CD4-positive, alpha-beta T cell treated with Interleukin-4 for 1 hour (primary cell): ENCODE data around the gene NMT1.

Source experiments
- DNase-seq, 2 donors: peaks; one replicate each; pipeline ENCODE4 v3.0.0-alpha.2; 2020 to 2022

NMT1 gene

DNA sequence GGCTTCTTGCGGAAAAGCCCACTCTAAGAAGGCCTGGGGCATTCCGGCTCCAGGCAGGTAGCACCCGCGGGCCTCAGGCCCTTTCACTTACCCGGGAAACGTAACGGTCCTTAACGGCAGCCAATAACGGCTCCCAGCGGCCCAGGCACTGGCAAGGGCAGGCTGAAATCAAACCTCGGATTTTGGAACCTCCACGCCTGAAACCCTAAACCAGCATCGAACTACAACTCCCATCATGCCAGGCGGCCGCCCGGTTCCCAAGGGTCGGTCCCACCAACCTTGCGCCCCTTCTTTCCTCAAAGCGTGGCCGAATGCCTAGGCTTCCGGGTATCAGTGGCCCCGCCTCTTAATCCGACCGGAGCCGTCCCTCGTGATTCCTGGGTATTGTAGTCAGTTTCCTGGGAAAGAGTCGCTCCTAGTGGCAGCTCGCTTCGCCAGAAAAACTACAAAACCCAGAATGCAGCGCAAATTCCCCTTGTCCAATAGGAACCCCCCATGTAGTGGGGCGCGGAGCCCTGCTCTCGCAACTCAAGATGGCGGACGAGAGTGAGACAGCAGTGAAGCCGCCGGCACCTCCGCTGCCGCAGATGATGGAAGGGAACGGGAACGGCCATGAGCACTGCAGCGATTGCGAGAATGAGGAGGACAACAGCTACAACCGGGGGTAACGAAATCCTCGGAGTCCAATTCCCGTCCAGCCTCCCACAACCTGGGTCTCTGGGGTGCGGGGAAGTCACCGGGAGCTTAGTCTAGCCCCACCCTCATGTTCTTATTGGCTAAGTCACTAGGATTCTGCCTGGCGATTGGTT lies at the start of gene NMT1:
TSS of gene NMT1 (plus strand) at position 521 of the 809 bp plus-strand sequence. CDS start at position 534, 13 bp downstream.
- DNase-seq = peak; percentile 98 to 99

GRCh38 chr17:45011767-45012166 lies 49.4 kb upstream of the NMT1 start:
- no peak for DNase-seq

DNA sequence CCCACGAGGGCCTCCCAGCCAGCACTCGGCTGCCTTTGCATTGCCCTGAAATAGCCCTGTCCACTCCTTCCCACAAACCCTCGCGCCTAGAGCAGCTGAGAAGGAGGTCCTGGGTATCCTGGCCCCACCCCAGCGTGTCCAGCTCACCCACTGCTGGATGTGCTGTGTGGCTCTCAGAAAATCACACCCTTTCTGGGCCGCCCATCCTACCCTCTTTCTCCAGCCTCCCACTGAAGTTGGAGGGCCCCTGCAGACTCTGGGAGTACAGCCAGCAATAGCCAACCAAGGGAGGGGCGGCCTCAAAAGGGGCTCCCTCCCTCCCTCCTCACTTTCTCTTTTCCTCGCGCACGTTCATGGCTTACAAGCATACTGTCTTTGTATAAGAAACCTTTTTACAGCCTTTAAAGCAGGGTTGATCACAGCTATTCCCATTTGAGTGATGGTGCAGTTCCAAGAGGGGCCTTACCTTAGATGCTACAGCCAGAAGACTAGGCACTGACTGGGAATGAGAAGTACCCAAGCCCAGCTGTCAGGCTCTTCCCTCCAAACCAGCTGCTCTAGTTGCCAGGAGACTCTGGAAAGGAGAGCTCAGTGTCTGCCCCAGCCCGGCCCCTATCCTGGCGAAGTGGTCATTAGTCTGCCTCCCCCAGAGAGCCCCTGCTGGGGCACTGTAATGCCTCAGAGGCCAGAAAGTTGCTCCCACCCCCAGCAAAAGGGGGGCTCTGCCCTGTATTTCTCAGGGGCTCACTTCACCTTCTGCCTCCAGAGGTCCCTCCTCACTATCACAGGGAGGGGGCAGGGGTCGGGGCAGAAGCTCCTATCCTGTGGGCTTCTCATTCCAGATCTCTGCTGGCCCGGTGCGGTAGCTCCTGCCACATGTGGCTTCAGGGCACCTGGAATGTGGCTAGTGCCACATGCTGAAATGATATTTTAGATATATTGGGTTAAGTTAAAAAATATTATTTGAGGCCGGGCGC lies 47.8 kb upstream of the NMT1 start:
- DNase-seq = no peak

DNA sequence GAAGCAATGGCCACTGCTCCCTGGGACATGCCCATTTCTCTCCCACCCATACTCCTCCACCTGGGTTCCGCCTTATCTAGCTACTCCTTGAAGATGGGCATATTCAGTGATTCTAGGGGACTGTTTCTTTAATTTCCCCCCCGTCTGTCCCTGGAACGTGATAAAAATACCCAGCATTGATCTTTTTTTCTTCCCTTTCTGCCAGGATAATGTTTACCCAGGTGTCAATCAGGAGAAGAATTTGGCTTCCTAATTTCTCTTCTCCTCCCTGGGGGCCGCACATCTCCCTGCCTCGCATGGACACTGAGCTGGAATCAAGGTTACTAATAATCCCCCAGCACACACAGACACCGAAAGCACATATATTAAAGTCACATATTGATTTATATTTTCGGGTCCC lies 44.9 kb upstream of the NMT1 start:
- DNase-seq = no peak

DNA sequence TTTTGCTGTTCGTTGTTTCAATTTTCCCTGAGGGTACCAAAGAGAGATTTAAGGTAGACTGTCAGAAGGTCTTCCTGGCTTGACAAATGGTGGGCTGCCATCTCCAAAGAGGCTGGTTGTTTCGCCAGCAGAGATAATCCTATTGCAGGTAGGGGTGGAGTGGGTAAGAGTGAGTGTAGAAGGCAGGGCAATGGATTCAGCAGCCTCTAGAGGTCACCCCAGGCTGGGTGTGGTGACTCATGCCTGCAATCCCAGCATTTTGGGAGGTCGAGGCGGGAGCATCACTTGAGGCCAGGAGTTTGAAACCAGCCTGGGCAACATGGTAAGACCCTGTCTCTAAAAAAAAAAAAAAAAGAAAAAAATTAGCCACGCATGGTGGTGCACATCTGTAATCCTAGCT lies 44.3 kb upstream of the NMT1 start:
- DNase-seq = no peak

- no peak for DNase-seq
Measured at GRCh38 chr17:45018514-45018847, 42.6 kb upstream of the NMT1 start.

DNA sequence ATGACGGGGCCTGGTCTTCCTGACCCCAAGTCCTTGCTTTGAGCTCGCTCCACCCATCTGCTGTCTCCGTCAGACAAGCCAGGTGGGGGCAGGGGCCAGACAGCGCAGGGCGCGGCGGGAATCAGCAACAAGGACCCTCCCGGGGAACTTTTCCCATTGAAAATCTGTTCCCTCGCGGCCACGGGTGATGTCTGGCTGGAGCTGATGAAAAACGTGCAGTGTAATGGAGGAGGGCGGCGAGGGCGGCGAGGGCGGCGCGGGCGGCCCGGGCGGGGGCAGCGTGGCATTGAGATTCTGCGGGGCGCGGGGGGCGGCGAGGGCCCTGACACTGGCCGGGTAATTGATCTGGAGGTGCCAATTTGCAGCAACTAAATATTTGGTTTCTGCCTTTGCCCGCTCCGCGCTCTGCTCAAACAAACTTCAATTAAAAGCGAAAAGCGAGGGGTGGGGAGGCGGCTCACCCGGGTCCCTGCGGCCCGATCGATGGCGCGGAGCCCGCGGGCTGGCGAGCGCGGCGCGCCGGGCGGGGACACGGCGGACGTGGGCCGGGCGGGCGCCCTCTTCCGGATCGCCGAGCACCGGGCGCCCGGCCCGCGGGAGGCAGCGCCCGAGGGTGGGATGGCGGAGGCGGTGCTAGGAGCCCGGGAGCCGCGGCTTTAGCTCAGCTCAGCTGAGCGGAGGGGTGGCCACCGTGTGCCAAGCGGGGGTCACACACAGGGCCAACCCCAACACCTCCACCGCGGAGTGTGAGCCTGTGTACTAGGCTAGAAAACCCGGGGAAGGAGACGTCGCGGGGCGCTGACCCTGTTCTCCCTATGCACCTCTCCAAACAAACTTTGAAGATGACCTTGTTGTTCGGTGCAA lies 42.0 kb upstream of the NMT1 start:
- peak in 1 of 2 donors; percentile 36 for DNase-seq

DNA sequence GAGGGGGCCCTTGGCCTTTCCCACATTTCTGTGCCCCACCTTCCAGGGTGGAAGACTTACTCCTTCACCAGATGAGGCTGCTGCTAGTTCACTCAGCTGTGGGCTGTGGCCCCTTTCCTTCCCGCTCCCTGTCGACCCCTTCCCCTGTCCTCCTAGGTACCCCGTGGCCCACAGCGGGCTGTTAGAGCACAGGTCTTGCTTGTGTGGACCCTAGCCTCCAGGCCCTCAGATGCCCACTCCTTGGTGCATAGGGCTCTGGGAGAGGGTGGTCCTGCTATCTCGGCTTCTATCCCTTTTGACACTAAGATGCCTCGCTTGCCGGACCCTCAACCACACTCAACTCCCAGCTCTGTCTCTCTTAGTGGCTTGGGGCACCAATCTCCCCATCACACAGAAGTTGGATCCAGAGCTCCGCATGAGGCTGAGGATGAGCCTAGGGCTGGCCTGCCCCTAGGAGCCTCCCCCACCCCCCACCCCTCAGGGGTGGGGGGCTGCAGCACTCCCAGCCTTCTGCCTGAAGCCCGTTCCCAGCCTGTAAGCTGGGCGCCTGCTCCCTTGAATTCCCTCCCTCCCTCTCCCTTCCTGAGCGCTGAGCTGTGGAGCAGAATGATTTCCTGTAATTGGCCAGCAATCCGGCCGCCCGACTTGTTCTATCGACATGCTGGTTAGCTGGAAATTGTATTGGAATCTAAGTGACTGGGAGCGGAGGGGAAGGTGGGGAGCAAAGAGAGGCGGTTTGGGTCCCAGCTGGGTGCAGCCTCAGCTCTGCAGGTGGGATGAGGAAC lies 40.6 kb upstream of the NMT1 start:
- no peak for DNase-seq

DNA sequence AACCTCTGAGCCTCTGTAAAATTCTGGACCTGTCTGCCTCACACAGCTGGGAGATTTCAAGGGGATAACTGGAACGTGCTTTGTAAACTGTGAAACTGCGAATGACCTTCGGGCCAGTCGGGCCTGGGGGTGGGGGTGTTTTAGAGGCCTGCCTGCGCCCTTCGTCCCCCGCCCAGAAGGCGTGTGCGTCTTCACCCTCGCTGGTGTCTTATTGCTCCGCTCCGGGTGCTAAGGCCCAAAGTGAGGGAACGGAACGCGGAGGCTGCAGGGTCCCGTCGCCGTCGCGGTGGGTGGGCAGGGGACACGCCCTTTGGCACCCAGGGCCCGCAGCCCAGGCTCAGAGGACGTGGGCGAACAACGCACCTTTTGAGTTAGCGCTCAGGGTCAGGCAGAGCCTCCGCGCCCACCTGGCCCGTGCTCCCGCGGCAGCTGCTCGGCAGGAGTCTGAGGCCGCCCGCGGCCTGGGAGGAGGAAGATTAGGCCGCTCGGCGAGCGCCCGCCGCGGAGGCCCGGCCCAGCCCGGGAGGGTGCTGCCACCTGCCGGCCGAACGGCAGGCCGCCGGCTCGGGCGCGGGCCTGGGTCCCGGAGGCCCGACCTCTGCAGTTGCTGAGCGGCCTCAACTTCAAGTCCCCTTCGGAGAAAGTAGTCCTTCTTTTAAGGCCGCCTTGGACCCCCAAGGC lies 39.4 kb upstream of the NMT1 start:
- DNase-seq = peak; percentile 52 to 62

DNA sequence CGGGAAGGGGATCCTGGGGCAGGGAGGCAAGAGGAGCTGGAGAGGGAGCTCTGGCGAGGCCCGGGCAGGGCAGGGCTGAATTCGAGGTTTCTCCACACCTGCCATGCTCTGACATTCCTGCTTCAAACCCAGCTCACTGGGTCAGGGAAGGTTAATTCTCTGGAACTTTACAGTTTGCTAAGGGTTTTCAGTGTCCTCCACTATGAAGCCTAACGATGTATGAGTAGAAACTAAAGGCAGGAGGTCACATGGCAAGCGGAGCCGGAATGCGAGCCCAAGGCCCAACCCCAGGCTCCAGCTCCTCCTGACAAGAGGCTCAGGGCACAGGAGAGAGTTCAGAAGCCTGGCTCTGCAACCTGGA lies 38.8 kb upstream of the NMT1 start:
- DNase-seq = no peak

- no peak for DNase-seq
Measured at GRCh38 chr17:45022655-45023339, 38.3 kb upstream of the NMT1 start.

- DNase-seq = no peak
Measured at GRCh38 chr17:45029096-45029495, 32.0 kb upstream of the NMT1 start.

DNA sequence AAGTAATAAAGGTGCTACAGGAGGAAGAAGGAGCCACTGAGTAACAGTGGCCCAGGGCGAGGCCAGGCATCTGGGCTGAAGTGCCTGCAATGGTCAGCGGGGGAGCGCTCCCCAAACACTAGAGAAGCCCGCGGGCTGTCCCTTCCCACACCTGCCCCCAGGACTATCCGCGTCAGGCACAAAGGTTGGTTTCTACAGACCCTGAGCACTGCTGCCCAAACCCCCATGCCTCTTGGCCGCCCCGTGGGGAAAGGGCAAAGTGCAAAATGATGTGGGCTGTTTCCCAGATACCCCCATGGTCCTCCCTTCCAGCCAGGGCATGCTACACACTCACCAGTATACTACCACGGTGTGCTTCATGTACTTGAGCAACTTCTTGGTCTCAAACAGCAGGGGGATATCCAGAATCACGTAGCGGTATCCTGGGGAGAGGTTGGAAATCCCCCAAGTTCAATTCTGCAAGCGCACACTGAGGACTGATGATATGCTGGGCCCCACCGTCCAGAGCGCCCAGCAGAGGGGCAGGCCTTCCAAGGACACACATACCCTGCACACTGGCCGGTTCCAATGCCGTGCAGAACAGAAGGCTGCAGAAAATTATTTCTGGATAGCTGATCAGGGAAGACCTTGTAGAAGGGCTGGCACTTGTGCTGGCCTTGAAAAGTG lies 31.2 kb upstream of the NMT1 start:
- no peak for DNase-seq

DNA sequence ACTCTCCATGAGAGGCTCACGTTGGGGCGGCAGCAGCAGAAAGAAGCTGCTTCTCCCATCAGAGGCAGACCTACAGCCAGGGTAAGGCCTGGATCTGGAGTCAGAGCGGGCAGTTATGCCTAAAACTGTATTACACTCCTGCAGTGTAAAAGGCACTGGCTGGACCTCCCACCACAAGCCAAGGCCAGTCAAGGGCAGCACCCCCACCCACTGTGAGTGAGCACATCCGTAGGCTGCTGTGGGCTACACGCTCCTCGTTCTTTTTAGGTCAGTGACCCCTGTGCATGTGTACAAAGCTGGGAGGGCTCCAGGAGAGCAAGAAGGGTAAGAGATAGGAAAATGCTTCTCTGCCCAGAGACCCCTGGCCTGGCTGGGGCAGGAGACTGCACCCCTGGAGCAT lies 30.4 kb upstream of the NMT1 start:
- DNase-seq = no peak

DNA sequence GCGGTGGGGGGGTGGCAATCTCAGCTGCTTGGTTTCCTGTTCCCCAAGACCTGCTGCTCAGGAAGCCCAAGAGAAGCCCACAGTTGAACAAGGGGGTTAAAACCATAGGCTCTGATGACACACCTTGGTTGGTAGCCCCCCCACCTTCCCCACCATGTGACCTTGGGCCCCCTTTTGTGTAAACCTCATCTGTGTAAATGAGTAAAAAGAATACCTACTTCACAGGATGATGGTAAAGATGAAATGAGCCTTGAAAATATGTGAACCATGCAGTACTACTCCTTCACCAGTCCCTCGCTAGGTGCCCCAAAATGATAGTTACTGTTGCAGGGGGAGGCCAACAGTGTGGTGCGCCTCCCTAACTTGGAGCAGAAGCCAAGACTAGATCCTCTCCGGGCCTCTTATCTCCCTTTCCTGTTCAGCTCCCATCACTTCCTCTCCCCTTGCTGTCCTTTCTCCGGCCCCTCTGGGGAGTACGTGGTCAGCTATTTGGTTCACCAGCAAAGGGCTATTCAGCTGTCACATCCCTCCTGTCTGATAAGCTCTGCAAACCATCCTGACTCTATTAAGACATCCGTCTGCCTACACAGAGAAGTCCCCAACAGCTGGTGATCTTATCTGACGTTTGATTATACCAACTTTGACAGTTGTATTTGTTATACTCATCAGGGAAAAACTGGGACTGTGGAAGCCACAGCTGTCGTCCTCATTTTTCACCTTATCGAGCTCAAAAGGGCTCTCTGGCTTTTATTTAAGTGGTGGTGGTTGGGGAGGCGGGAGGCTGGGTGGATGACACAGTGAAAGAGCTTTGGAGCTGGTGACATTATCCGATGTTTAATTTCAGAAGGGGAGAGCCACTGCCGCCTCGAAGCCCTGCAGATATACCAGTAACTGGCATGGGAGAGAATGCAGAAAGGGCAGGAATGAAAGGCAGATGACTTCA lies 29.6 kb upstream of the NMT1 start:
- no peak for DNase-seq

DNA sequence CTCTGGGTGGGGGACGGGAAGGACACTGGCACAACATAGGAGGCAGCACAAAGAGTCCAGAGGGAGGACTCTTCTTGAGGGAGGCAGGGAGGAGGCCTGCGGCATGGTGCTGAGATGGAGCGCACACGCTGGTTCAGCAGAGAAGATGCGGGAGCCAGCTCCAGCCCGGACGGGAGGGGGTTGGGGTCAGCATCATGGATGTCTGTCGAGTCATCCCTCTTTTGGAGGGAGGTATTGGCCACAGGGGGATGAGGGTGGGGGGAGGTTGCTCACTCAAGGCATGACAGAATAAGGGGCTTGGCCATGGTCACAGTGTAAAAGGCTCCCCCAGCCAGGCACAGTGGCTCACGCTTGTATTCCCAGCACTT lies 29.0 kb upstream of the NMT1 start:
- no peak for DNase-seq

DNA sequence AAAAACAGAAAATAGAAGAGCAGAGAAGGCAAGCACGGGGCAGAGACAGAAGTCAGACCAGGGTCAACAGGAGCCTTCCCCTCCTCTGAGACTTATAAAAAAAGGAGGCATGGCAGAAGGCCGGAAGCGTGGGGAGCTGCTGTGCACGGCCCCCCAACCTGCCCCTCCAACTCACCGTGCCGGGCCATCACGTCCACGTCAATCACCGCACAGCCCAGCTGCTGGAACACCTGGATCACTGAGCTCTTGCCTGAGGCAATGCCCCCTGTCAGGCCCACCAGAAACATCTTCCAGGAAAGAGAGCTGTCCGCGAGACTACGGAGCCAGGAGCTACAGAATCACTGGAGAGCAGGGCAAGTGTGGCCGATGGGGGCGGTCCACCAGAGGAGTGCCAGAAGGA lies 26.5 kb upstream of the NMT1 start:
- DNase-seq = no peak

- DNase-seq = no peak
Measured at GRCh38 chr17:45035848-45036247, 25.3 kb upstream of the NMT1 start.

DNA sequence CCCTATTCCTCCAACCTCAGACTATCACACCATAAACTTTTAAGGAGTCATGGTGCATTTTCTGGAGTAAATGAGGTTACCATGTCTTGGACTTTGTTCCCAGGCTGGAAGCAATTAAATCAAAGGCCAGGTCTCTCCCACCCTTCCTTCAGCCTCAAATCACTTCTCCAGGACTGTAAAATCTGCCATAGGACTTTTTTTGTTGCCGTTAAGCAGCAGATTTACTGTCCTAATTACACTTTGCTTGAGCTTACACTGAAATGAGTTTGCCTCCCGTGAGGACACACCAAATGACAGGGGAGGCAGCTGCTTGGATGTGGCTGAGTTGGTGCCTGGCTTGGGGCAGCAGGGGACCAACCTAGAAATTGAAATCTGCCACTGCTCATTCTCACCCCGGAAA lies 24.4 kb upstream of the NMT1 start:
- no peak for DNase-seq
